ENCODE measurements around the gene TRDN. TPM values are rescaled to one million over a fixed set of nuclear protein-coding genes. Genes with fewer than 3 reads are reported as not detected.
A peak's percentile ranks its signal among the peaks of the same experiment; 100 is the strongest.

The TRDN gene
- total RNA-seq, 1 donor from 2014 or later = not detected

- no peak overlapping the region for H3K4me3 ChIP-seq (ENCODE audit: low read depth, low read length)
- TF ChIP-seq CTCF (conservative IDR thresholded peaks at IDR 0.05; ENCODE audit: low read depth, low read length) = no peak
- DNase-seq (ENCODE audit: low read depth) = no peak
These were observed 26.0 kb upstream of the TRDN start for GRCh38 chr6:123662757-123663156.

GRCh38 chr6:123661105-123661891, 24.5 kb upstream of the TRDN start:
- no peak for DNase-seq (ENCODE audit: low read depth)
- no peak for TF ChIP-seq CTCF (conservative IDR thresholded peaks at IDR 0.05; ENCODE audit: low read depth, low read length)
- H3K4me3 ChIP-seq (ENCODE audit: low read depth, low read length) = no peak overlapping the region

- no peak for TF ChIP-seq CTCF (conservative IDR thresholded peaks at IDR 0.05; ENCODE audit: low read depth, low read length)
- no peak for DNase-seq (ENCODE audit: low read depth)
- H3K4me3 ChIP-seq (ENCODE audit: low read depth, low read length) = no peak overlapping the region
These were observed 23.4 kb upstream of the TRDN start for GRCh38 chr6:123659960-123660748.

GRCh38 chr6:123658848-123659247, 22.1 kb upstream of the TRDN start:
- no peak for TF ChIP-seq CTCF (conservative IDR thresholded peaks at IDR 0.05; ENCODE audit: low read depth, low read length)
- no peak overlapping the region for H3K4me3 ChIP-seq (ENCODE audit: low read depth, low read length)
- DNase-seq (ENCODE audit: low read depth) = no peak

GRCh38 chr6:123655521-123656306, 19.0 kb upstream of the TRDN start:
- DNase-seq (ENCODE audit: low read depth) = no peak
- no peak for TF ChIP-seq CTCF (conservative IDR thresholded peaks at IDR 0.05; ENCODE audit: low read depth, low read length)
- H3K4me3 ChIP-seq (ENCODE audit: low read depth, low read length) = peak overlapping the region; percentile 17

GRCh38 chr6:123648723-123649122, 12.0 kb upstream of the TRDN start:
- no peak overlapping the region for H3K4me3 ChIP-seq (ENCODE audit: low read depth, low read length)
- TF ChIP-seq CTCF (conservative IDR thresholded peaks at IDR 0.05; ENCODE audit: low read depth, low read length) = no peak
- no peak for DNase-seq (ENCODE audit: low read depth)

Measured in epithelial cell of proximal tubule (primary cell).